Esophagus muscularis mucosa (tissue), 3 donors: Measurements from ENCODE around the gene SLC45A3.

ENCODE experiments used
- EP300 ChIP-seq: sonication (generic); formaldehyde crosslinking; IDR thresholded peaks from one replicate; pipeline ENCODE4 v1.6.1; 2017; ENCODE audit warnings: antibody characterized with exemption
- TF ChIP-seq, protein P1 (sequence below), 3 experiments: fragments of 200-600 bp in 2 of 3; fragments of 450-650 bp in 1 of 3; sonication (generic) in 2 of 3; IDR thresholded peaks; one replicate each; pipeline ENCODE4 v1.5.1; 2017 to 2019; ENCODE audit warnings: antibody characterized with exemption in 3 of 3, mild to moderate bottlenecking in 2 of 3, moderate library complexity in 1 of 3

DNA sequence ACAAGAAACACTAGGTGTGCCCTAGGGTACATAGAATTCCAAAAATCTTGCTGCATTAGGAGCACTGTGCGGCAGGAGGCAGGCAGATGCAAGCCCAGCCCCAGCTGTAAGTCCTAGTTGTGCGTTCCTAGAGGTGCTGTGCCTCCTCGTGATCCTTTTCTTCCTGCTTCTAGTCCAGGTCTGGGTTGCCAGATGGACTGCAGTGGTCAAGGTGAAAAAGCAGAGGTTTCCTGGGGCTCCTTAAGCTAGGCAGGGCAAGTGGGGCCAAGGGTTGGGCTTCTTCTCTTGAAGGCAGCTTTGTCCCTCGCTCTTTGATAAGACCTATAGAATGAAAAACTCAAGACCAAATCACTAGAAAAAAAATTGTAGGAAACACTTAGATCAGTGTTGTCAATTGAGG, 21.6 kb upstream of the SLC45A3 start:
- TF ChIP-seq, protein P1, sequence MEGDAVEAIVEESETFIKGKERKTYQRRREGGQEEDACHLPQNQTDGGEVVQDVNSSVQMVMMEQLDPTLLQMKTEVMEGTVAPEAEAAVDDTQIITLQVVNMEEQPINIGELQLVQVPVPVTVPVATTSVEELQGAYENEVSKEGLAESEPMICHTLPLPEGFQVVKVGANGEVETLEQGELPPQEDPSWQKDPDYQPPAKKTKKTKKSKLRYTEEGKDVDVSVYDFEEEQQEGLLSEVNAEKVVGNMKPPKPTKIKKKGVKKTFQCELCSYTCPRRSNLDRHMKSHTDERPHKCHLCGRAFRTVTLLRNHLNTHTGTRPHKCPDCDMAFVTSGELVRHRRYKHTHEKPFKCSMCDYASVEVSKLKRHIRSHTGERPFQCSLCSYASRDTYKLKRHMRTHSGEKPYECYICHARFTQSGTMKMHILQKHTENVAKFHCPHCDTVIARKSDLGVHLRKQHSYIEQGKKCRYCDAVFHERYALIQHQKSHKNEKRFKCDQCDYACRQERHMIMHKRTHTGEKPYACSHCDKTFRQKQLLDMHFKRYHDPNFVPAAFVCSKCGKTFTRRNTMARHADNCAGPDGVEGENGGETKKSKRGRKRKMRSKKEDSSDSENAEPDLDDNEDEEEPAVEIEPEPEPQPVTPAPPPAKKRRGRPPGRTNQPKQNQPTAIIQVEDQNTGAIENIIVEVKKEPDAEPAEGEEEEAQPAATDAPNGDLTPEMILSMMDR (IDR thresholded peaks at IDR 0.05), result no peak
- no peak for TF ChIP-seq EP300
